HL-60 (cell line): Measurements from ENCODE around the gene PBXIP1.

Experiments used
- SPI1 ChIP-seq: IDR thresholded peaks from 2 replicates; pipeline ENCODE4 v1.6.1; 2012; ENCODE audit warnings: low read depth, mild to moderate bottlenecking, borderline replicate concordance
- TF ChIP-seq, protein P1 (sequence below): IDR thresholded peaks from one replicate; pipeline ENCODE4 v1.5.1; 2011; ENCODE audit warnings: low read length, control low read depth, inconsistent platforms; ENCODE audit not compliant: insufficient read depth
- TF ChIP-seq, protein P2 (sequence below): IDR thresholded peaks from 2 replicates; pipeline ENCODE4 v1.6.1; 2012; ENCODE audit warnings: low read depth; ENCODE audit not compliant: insufficient replicate concordance

DNA sequence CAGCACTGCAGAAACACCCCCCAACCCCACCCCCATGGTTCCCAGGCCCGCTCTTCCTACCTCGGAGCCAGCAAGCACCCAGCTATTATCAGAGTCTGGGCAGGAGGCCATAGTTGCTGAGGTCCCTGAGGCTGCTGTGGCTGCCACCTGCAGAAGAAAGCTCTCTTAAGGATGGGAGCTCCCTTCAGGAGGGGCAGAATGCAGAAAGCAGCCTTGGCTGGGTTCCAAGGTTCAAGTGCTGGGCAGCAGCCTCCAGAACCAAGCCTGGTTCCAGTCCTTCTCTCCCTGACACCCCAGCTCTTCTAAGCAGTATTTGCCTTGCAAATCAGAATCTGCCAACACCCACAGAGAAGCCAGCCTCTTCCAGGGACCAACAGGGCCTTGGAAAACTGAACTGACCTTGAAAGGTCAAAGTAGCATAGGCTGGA lies 2.3 kb downstream of the PBXIP1 start:
- TF ChIP-seq, protein P1, sequence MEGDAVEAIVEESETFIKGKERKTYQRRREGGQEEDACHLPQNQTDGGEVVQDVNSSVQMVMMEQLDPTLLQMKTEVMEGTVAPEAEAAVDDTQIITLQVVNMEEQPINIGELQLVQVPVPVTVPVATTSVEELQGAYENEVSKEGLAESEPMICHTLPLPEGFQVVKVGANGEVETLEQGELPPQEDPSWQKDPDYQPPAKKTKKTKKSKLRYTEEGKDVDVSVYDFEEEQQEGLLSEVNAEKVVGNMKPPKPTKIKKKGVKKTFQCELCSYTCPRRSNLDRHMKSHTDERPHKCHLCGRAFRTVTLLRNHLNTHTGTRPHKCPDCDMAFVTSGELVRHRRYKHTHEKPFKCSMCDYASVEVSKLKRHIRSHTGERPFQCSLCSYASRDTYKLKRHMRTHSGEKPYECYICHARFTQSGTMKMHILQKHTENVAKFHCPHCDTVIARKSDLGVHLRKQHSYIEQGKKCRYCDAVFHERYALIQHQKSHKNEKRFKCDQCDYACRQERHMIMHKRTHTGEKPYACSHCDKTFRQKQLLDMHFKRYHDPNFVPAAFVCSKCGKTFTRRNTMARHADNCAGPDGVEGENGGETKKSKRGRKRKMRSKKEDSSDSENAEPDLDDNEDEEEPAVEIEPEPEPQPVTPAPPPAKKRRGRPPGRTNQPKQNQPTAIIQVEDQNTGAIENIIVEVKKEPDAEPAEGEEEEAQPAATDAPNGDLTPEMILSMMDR, result no peak
- TF ChIP-seq, protein P2, sequence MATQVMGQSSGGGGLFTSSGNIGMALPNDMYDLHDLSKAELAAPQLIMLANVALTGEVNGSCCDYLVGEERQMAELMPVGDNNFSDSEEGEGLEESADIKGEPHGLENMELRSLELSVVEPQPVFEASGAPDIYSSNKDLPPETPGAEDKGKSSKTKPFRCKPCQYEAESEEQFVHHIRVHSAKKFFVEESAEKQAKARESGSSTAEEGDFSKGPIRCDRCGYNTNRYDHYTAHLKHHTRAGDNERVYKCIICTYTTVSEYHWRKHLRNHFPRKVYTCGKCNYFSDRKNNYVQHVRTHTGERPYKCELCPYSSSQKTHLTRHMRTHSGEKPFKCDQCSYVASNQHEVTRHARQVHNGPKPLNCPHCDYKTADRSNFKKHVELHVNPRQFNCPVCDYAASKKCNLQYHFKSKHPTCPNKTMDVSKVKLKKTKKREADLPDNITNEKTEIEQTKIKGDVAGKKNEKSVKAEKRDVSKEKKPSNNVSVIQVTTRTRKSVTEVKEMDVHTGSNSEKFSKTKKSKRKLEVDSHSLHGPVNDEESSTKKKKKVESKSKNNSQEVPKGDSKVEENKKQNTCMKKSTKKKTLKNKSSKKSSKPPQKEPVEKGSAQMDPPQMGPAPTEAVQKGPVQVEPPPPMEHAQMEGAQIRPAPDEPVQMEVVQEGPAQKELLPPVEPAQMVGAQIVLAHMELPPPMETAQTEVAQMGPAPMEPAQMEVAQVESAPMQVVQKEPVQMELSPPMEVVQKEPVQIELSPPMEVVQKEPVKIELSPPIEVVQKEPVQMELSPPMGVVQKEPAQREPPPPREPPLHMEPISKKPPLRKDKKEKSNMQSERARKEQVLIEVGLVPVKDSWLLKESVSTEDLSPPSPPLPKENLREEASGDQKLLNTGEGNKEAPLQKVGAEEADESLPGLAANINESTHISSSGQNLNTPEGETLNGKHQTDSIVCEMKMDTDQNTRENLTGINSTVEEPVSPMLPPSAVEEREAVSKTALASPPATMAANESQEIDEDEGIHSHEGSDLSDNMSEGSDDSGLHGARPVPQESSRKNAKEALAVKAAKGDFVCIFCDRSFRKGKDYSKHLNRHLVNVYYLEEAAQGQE, result no peak
- TF ChIP-seq SPI1, result no peak
